ENCODE data around the gene MORN1.

- TF ChIP-seq, protein P1, sequence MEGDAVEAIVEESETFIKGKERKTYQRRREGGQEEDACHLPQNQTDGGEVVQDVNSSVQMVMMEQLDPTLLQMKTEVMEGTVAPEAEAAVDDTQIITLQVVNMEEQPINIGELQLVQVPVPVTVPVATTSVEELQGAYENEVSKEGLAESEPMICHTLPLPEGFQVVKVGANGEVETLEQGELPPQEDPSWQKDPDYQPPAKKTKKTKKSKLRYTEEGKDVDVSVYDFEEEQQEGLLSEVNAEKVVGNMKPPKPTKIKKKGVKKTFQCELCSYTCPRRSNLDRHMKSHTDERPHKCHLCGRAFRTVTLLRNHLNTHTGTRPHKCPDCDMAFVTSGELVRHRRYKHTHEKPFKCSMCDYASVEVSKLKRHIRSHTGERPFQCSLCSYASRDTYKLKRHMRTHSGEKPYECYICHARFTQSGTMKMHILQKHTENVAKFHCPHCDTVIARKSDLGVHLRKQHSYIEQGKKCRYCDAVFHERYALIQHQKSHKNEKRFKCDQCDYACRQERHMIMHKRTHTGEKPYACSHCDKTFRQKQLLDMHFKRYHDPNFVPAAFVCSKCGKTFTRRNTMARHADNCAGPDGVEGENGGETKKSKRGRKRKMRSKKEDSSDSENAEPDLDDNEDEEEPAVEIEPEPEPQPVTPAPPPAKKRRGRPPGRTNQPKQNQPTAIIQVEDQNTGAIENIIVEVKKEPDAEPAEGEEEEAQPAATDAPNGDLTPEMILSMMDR (IDR thresholded peaks at IDR 0.05 in 8 of 11, conservative IDR thresholded peaks at IDR 0.05 in 3 of 11) = no peak
- TF ChIP-seq POLR2A (IDR thresholded peaks at IDR 0.05) = no peak
Observed at GRCh38 chr1:2399890-2400575, 8.7 kb upstream of the MORN1 start.
